Endothelial cell (in vitro differentiated cells): Measurements from ENCODE around the gene RAB28. TPM values are rescaled to one million over a fixed set of nuclear protein-coding genes. Genes with fewer than 3 reads are reported as not detected.

ENCODE experiments used
- DNase-seq: peaks from one replicate; pipeline ENCODE4 v3.0.0; 2021; ENCODE audit warnings: low spot score
- H3K27ac Mint-ChIP-seq: one replicate; pipeline ENCODE4 v1.8.0; 2021; ENCODE audit warnings: mixed read lengths, inconsistent platforms; ENCODE audit not compliant: unreplicated experiment
- H3K27me3 Mint-ChIP-seq: one replicate; pipeline ENCODE4 v1.8.0; 2021; ENCODE audit warnings: mild to moderate bottlenecking, moderate library complexity, mixed read lengths, inconsistent platforms; ENCODE audit not compliant: unreplicated experiment
- H3K36me3 Mint-ChIP-seq: one replicate; pipeline ENCODE4 v1.8.0; 2021; ENCODE audit warnings: mild to moderate bottlenecking, low read depth, mixed read lengths, inconsistent platforms; ENCODE audit not compliant: unreplicated experiment
- H3K4me1 Mint-ChIP-seq: one replicate; pipeline ENCODE4 v1.8.0; 2021; ENCODE audit warnings: mild to moderate bottlenecking, mixed read lengths, inconsistent platforms; ENCODE audit not compliant: unreplicated experiment
- H3K4me3 Mint-ChIP-seq: one replicate; pipeline ENCODE4 v1.8.0; 2021; ENCODE audit warnings: mild to moderate bottlenecking, mixed read lengths, inconsistent platforms; ENCODE audit not compliant: unreplicated experiment
- H3K9me3 Mint-ChIP-seq: one replicate; pipeline ENCODE4 v1.8.0; 2021; ENCODE audit warnings: mixed read lengths, inconsistent platforms; ENCODE audit not compliant: unreplicated experiment
- CTCF ChIP-seq: fragments of 200-600 bp; sonication (generic); IDR thresholded peaks from one replicate; pipeline ENCODE4 v1.5.0; 2021; ENCODE audit warnings: antibody characterized with exemption; ENCODE audit not compliant: unreplicated experiment
- total RNA-seq: library from RNA; stranded (reverse); fragmentation: NEBNext Ultra II Directional; extraction: Animal tissue kit (Norgen Biotek cat#: 25700); gene quantifications from one replicate; pipeline ENCODE4 v1.2.1, GENCODE V29; 2021; ENCODE audit not compliant: unreplicated experiment

The RAB28 gene
- total RNA-seq, 1 donor from 2014 or later, result 17.5 TPM

GRCh38 chr4:13483136-13483767 lies 888 bp downstream of the RAB28 start:
- peaks cover 19% of the 10 kb centered on the region for H3K4me1 Mint-ChIP-seq
- TF ChIP-seq CTCF, result no peak
- H3K4me3 Mint-ChIP-seq, result peak overlapping the region; percentile 97
- peak; percentile 7 for DNase-seq
- peak overlapping the region; percentile 93 for H3K27ac Mint-ChIP-seq
- H3K9me3 Mint-ChIP-seq, result no peaks in the 10 kb centered on the region
- peaks cover 15% of the 10 kb centered on the region for H3K27me3 Mint-ChIP-seq
- H3K36me3 Mint-ChIP-seq, result peaks cover 3% of the 10 kb centered on the region

GRCh38 chr4:13481569-13481968 lies 2.6 kb downstream of the RAB28 start:
- Mint-ChIP-seq H3K27me3 (peaks cover 15% of the 10 kb centered on the region), H3K4me3 (peak overlapping the region; percentile 28), H3K27ac (peak overlapping the region; percentile 11)

GRCh38 chr4:13478707-13479106 lies 5.4 kb downstream of the RAB28 start:
- peaks cover 9% of the 10 kb centered on the region for H3K27me3 Mint-ChIP-seq
- DNase-seq, result no peak
- H3K4me1 Mint-ChIP-seq, result peaks cover 15% of the 10 kb centered on the region
- TF ChIP-seq CTCF, result no peak
- no peaks in the 10 kb centered on the region for H3K9me3 Mint-ChIP-seq
- no peak overlapping the region for H3K27ac Mint-ChIP-seq
- peaks cover 3% of the 10 kb centered on the region for H3K36me3 Mint-ChIP-seq
- H3K4me3 Mint-ChIP-seq, result no peak overlapping the region

More at GRCh38 chr4:13481569-13481968, 2.6 kb downstream of the RAB28 start:
- no peaks in the 10 kb centered on the region for H3K9me3 Mint-ChIP-seq
- no peak for TF ChIP-seq CTCF
- DNase-seq, result no peak
- H3K4me1 Mint-ChIP-seq, result peaks cover 19% of the 10 kb centered on the region
- H3K36me3 Mint-ChIP-seq, result peaks cover 3% of the 10 kb centered on the region

GRCh38 chr4:13478131-13478530 lies 6.0 kb downstream of the RAB28 start:
- Mint-ChIP-seq H3K4me1 (peaks cover 11% of the 10 kb centered on the region), H3K9me3 (no peaks in the 10 kb centered on the region), H3K27ac (no peak overlapping the region), H3K4me3 (no peak overlapping the region), H3K27me3 (peaks cover 3% of the 10 kb centered on the region), H3K36me3 (no peaks in the 10 kb centered on the region)
- DNase-seq, result no peak
- no peak for TF ChIP-seq CTCF

- Mint-ChIP-seq H3K36me3 (no peaks in the 10 kb centered on the region), H3K9me3 (no peaks in the 10 kb centered on the region), H3K27ac (no peak overlapping the region), H3K27me3 (no peaks in the 10 kb centered on the region), H3K4me1 (peaks cover 6% of the 10 kb centered on the region), H3K4me3 (no peak overlapping the region)
- no peak for TF ChIP-seq CTCF
- DNase-seq, result no peak
Measured at GRCh38 chr4:13476915-13477314, 7.2 kb downstream of the RAB28 start.
